ENCODE results near the gene IMP4. TPM values are rescaled to one million over a fixed set of nuclear protein-coding genes. Genes with fewer than 3 reads are reported as not detected.

IMP4 gene
- total and polyA plus RNA-seq, 7 donors: 74.4 to 270 (median 118) TPM

- H3K4me1 ChIP-seq: peaks cover 11% of the 10 kb centered on the region
- no peaks in the 10 kb centered on the region for H3K27me3 ChIP-seq (ENCODE audit: insufficient read depth in 3 of 3, low read length in 2 of 3)
- TF ChIP-seq, protein P1, sequence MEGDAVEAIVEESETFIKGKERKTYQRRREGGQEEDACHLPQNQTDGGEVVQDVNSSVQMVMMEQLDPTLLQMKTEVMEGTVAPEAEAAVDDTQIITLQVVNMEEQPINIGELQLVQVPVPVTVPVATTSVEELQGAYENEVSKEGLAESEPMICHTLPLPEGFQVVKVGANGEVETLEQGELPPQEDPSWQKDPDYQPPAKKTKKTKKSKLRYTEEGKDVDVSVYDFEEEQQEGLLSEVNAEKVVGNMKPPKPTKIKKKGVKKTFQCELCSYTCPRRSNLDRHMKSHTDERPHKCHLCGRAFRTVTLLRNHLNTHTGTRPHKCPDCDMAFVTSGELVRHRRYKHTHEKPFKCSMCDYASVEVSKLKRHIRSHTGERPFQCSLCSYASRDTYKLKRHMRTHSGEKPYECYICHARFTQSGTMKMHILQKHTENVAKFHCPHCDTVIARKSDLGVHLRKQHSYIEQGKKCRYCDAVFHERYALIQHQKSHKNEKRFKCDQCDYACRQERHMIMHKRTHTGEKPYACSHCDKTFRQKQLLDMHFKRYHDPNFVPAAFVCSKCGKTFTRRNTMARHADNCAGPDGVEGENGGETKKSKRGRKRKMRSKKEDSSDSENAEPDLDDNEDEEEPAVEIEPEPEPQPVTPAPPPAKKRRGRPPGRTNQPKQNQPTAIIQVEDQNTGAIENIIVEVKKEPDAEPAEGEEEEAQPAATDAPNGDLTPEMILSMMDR (IDR thresholded peaks at IDR 0.05): no peak
- H3K27ac ChIP-seq: no peak overlapping the region
- no peak for ATAC-seq
- WGBS, 3 donors: 94 to 97% (median 97%) methylated on average over 7 of the region's 7 CpGs
- H3K36me3 ChIP-seq (ENCODE audit: insufficient read depth in 1 of 2, low read depth in 1 of 2): no peaks in the 10 kb centered on the region
- no peak for DNase-seq
- no peak overlapping the region for H3K4me3 ChIP-seq
- H3K9me3 ChIP-seq: no peaks in the 10 kb centered on the region
- intact Hi-C loops (cut with DNase I): no loop called here
Measured at GRCh38 chr2:130357864-130358263, 15.2 kb downstream of the IMP4 start.

DNA sequence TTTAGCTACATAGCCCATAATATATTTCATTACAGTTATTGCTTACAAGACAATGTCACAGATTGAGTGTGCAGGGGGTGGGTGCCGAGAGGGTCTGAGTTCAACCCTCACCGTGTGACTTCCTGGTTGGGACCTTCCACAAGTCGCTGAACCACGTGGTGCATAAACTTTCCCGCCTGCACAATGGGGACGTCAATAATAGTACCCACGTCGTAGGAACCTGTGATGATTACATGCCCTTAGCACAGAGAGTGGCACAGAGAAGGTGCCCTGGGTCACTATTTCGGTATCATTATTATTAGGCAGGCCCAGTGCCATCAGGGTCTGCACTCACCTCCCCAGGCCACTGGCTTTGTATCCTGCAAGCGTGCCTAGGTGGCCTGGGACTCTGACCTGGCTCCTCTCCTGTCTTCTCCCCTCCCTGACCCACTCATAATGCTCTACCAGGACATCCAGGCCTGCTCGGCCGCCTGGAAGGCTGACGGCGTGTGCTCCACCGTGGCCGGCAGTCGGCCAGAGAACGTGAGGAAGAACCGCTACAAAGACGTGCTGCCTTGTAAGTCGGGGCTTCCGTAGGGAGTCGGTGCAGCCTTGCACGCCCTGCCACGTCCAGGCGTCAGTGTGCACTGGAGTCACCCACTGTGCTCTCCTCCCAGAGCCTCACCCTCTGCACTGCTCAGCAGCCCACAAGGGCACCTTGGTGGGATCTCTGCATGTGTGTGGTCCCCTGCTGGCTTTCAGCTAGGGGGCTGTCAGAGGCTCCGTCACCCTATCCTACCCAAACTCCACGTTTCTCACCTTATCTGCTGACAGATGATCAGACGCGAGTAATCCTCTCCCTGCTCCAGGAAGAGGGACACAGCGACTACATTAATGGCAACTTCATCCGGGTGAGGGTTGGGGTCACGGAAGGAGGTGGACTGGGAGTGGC is 16.0 kb downstream of the IMP4 start:
- H3K36me3 ChIP-seq (ENCODE audit: insufficient read depth in 1 of 2, low read depth in 1 of 2): no peaks in the 10 kb centered on the region
- TF ChIP-seq, protein P1 (IDR thresholded peaks at IDR 0.05): no peak
- intact Hi-C loops (cut with DNase I): loop anchor here in 1 of 2 donors (1.0 kb wide), 1 partner anchor 14 kb away; no protein-coding TSS in a partner anchor
- H3K27me3 ChIP-seq (ENCODE audit: insufficient read depth in 3 of 3, low read length in 2 of 3): no peaks in the 10 kb centered on the region
- H3K27ac ChIP-seq: no peak overlapping the region
- DNase-seq (no peak), ATAC-seq (no peak)
- H3K4me1 ChIP-seq: peaks cover 11% of the 10 kb centered on the region
- H3K9me3 ChIP-seq: no peaks in the 10 kb centered on the region
- 89 to 94% (median 90%) methylated on average over 33 of the region's 33 CpGs for WGBS, 3 donors
- H3K4me3 ChIP-seq: no peak overlapping the region

DNA sequence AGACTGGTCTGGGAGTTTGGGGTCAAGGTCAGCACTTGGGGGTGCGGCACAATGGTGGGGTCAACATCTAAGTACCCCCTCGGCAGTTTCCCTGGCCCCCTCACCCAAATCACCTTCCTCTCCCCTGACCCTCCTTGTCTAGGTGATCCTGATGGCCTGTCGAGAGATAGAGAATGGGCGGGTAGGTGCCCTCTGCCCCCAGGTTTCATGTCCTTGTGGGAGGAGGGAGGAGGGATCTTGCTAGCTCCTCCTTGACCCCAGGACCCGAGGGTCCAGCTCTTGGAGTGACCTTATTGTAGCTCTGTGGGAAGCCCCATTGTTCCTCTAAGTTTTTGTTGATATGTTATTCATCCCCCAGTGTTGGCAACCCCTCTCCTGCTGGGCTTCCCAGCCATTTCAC is 16.8 kb downstream of the IMP4 start:
- H3K4me1 ChIP-seq: peaks cover 6% of the 10 kb centered on the region
- WGBS, 3 donors: 79 to 87% (median 86%) methylated on average over 4 to 5 of the region's 5 CpGs
- H3K27ac ChIP-seq: no peak overlapping the region
- TF ChIP-seq, protein P1 (IDR thresholded peaks at IDR 0.05): no peak
- H3K4me3 ChIP-seq: no peak overlapping the region
- DNase-seq (no peak), ATAC-seq (no peak)
- H3K36me3 ChIP-seq (ENCODE audit: insufficient read depth in 1 of 2, low read depth in 1 of 2): no peaks in the 10 kb centered on the region
- H3K9me3 ChIP-seq: no peaks in the 10 kb centered on the region
- intact Hi-C loops (cut with DNase I): loop anchor here in 1 of 2 donors (1.0 kb wide), 1 partner anchor 13 kb away; no protein-coding TSS in a partner anchor
- no peaks in the 10 kb centered on the region for H3K27me3 ChIP-seq (ENCODE audit: insufficient read depth in 3 of 3, low read length in 2 of 3)

- intact Hi-C loops (cut with DNase I): no loop called here
- TF ChIP-seq, protein P1 (IDR thresholded peaks at IDR 0.05): no peak
- Histone ChIP-seq H3K9me3 (no peaks in the 10 kb centered on the region), H3K36me3 (ENCODE audit: insufficient read depth in 1 of 2, low read depth in 1 of 2) (no peaks in the 10 kb centered on the region), H3K27ac (no peak overlapping the region), H3K4me3 (no peak overlapping the region), H3K4me1 (no peaks in the 10 kb centered on the region), H3K27me3 (ENCODE audit: insufficient read depth in 3 of 3, low read length in 2 of 3) (no peaks in the 10 kb centered on the region)
- ATAC-seq: no peak
- DNase-seq: no peak
Measured at GRCh38 chr2:130363479-130363878, 20.8 kb downstream of the IMP4 start.
